RCC 7860 (cell line): ENCODE results near the gene RPL10L.

Source experiments
- DNase-seq: peaks from one replicate; pipeline ENCODE4 v3.0.0-alpha.2; 2015; ENCODE audit warnings: low spot score
- FAIRE-seq: peaks from 2 replicates; lab custom pipeline; 2012; peaks lifted over from hg19 to GRCh38; lab: Jason Lieb, UNC

RPL10L gene

DNA sequence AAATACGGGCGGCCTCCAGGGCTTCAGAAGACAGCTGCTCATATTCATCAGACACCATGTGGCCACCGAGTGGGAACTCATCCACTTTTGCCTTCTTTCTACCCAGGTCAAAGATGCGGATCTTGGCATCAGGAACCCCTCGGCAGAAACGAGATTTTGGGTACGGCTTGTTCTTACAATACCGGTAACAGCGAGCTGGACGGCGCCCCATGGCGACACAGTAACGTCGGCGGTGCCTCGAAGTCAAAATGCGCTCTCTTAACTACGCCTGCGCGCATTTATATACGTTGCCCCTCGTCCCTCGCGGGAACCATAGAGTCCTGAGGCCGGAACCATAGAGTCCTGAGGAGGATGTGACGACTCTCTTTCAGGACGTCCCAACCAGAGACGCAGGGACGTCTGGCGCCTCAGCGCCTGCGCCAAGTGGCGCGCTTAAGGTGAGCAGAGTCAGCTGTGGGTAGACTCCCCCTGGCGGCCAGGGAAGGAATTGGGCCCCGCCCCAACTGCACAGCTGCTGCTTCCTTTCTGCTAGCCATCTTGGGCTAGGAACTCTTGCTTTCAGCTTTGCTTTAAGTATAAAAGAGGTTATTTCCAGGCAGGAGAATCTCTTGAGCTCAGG lies at the start of gene RPL10L:
Gene RPL10L (minus strand): TSS at position 256 of the 619 bp plus-strand sequence. CDS start 45 bp downstream, at position 211.
- FAIRE-seq (no peak), DNase-seq (no peak)

DNA sequence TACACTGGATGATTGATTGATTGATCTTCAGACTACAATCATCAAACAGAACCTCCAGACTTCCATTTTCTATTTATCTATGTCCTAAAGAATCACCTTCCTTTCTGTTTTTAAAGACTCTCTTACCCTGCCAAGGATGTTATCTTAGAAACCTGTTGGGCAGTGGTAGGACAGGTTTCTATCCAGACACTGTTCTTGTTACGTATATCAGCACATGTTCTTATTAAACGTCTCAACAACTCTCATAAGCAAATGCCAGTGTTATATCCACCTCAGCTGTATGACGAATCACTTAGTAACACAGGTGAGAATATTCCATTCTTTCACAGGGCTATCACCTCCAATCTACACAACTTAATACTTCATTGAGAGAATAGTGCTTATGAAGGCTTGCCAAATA lies 40.2 kb upstream of the RPL10L start:
- DNase-seq (no peak), FAIRE-seq (no peak)

DNA sequence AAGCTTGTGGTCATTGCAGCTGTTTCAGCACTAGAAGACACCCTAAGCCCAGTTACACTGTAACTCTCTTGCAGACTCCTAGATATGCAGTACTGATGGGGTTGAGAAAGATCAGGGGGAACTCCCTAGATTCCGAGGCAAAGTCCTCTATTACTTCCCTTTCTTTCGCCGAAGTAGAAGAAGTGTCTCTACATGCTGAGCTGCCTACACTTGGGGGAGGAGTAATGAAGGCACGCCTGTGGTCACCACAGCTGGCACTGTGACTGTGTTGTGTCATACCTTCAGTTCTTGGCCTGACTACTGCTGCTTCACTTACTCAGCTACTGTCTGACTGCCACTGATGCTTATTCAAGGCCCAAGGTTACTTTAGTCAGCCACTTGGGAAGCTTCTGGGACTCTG lies 35.1 kb upstream of the RPL10L start:
- FAIRE-seq = no peak

GRCh38 chr14:46672128-46672527 lies 20.5 kb upstream of the RPL10L start:
- FAIRE-seq = no peak
- DNase-seq = no peak

More for the DNA sequence above, 35.1 kb upstream of the RPL10L start:
- DNase-seq = no peak

GRCh38 chr14:46663382-46663781 lies 11.8 kb upstream of the RPL10L start:
- FAIRE-seq = no peak
- no peak for DNase-seq

- DNase-seq (no peak), FAIRE-seq (no peak)
Observed at GRCh38 chr14:46661728-46662127, 10.1 kb upstream of the RPL10L start.

GRCh38 chr14:46653031-46653755 lies 1.6 kb upstream of the RPL10L start:
- DNase-seq (no peak), FAIRE-seq (no peak)

DNA sequence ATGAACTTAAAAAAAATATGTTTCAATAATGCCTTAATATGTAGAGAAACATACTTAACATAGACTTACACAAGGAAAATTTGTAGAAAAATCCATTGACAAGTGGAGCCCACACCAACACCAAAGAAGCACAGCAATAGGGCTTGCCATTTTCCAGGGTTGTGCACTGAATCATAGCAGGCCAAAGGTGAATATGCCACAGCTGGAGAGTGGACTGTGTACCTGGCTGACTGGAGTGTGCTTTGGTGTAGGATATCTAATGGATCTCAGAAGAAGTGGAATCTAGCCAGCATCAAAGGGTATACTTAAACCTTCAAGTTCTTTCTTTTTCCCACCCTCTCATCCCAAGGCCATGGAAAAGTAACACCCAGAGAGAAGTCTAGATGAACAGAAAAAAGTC lies 4.8 kb downstream of the RPL10L start:
- DNase-seq (no peak), FAIRE-seq (no peak)

DNA sequence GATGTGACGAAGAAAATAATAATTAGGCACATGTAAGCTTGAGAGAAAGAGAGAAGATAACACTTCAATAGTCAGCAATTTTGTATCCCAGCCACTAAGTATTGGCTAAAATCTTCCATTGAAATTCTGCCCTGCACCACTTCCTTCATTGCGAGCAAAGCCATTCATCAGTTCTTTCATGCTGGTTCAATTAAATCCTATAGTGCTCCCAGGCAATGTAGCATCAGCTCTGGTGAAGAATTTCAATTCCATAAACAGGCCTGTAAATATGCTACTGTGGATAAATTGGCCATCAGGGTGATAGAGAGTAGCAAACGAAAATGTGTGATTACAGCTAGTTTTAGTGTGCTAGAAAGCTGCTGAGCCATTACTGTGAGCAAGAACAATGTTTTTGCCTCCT lies 24.7 kb downstream of the RPL10L start:
- no peak for FAIRE-seq
- no peak for DNase-seq
